Retina (tissue), 1 donor: Measurements from ENCODE around the gene EPOP.
"Not testable (repeated sequence)": the region's sequence is repeated elsewhere in the genome, so short reads cannot be mapped to it uniquely, and the experiment has no call there.

Experiments used
- DNase-seq: peaks from one replicate; pipeline ENCODE4 v3.0.0-alpha.2; 2016

The EPOP gene

GRCh38 chr17:38636054-38636453 lies 38.7 kb downstream of the EPOP start:
- DNase-seq: peak; percentile 72

DNA sequence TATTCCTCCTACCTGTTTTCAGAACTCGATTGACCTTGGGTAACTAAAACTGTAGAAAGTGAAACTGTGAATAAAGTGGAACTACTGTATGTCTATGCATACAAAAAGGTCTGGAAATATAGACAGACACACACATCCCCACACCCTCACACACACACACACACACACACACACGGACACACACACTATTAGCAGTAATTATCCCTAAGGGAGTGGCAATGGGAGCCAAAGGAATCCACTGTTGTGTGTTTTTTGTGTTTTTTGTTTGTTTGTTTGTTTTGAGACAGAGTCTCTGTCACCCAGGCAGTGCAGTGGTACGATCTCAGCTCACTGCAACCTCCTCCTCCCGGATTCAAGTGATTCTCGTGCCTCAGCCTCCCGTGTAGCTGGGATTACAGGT lies 42.4 kb downstream of the EPOP start:
- DNase-seq: no peak

DNA sequence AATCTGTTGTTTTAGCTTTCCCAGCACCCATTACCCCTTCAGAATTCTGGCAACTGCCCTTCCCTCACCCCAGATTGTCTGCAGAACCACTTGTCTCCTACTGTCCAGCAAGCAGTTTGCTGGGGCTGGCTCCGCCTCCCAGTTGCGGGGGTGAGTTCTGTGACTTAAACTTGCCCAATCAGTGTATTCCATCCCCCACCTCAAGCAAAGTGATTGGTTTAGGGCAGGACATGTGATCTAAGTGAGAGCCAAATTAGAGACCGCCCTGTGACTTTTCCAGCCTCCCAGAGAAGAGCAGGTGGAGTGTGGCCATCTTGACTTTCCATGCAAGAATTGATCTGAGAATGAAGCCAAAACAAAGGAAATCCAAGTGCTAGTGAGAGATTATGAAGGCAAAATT lies 46.3 kb downstream of the EPOP start:
- DNase-seq: no peak

DNA sequence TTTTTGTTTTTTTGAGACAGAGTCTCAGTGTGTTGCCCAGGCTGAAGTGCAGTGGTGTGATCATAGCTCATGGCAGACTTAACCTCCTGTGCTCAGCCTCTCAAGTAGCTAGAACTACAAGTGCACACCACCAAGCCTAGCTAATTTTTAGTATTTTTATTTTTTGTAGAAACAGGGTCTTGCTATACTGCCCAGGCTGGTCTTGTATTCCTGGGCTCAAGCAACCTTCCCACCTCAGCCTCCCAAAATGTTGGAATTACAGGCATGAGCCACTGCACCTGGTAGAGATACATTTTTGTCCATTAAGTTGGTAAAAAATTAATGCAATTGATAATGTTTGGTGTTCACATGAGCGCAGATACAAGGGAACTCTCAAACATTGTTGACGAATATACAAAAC lies 46.8 kb downstream of the EPOP start:
- no peak for DNase-seq

GRCh38 chr17:38626606-38627226 lies 48.0 kb downstream of the EPOP start:
- not testable (repeated sequence) for DNase-seq

- no peak for DNase-seq
These were observed 49.3 kb downstream of the EPOP start for GRCh38 chr17:38625482-38625881.

- not testable (repeated sequence) for DNase-seq
These were observed 49.9 kb downstream of the EPOP start for GRCh38 chr17:38624782-38625355.
